Inferior parietal cortex (tissue), 1 donor: ENCODE measurements around the gene CIAPIN1.

Source experiments
- DNase-seq: peaks from one replicate; pipeline ENCODE4 v3.0.0-alpha.2; 2016; ENCODE audit errors: extremely low spot score

CIAPIN1 gene

GRCh38 chr16:57476546-57477410, 29.6 kb upstream of the CIAPIN1 start:
- DNase-seq, result no peak

DNA sequence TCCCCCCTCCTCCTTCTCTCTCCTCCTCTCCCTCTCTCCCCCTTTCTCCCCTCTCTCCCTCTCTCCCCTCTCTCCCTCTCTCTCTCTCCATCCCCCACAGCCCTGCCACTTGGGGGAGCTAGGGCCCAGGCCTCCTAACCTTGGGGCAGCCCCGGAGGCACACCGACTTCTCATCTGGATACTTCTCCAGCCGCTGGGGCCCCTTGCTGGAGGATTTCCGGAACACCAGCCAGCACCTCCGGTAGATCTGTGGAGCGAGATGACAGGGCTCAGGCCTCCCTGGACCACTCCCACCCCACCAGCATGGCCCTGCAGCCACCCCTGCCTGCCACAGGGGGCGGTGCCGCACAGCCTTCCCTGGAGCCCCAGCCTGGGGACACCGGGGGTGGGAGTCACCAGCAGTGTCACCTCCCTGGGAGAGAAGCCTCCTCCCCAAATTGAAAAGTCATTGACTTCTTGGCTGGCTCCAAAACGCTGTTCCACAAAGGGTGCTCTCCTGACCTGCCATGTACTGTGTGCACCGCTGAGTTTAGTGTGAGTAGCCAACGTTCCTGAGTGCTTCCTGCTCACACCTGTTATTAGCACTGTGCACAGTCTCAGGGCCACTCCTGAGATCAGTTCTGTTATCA, 28.6 kb upstream of the CIAPIN1 start:
- DNase-seq, result no peak

- no peak for DNase-seq
These were observed 27.8 kb upstream of the CIAPIN1 start for GRCh38 chr16:57474671-57475661.

DNA sequence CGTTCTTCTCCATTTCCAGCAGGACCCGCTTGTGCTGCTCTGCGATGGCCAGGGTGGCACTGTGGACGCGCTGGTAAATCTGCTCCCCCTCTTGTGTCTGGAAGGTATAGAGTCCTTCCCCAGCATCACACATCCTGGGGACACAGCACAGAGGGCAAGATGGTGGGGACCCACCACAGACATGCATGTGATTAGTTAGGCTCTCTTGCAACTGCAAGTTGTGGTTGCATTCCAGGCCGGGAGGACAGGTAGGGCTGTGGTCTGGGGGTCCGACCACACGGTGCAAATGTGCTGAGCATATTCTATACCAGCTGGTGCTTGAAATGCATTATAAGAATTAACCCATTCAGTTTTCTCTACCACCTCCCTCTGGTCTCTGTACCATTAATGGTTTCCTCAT, 26.7 kb upstream of the CIAPIN1 start:
- DNase-seq, result no peak

DNA sequence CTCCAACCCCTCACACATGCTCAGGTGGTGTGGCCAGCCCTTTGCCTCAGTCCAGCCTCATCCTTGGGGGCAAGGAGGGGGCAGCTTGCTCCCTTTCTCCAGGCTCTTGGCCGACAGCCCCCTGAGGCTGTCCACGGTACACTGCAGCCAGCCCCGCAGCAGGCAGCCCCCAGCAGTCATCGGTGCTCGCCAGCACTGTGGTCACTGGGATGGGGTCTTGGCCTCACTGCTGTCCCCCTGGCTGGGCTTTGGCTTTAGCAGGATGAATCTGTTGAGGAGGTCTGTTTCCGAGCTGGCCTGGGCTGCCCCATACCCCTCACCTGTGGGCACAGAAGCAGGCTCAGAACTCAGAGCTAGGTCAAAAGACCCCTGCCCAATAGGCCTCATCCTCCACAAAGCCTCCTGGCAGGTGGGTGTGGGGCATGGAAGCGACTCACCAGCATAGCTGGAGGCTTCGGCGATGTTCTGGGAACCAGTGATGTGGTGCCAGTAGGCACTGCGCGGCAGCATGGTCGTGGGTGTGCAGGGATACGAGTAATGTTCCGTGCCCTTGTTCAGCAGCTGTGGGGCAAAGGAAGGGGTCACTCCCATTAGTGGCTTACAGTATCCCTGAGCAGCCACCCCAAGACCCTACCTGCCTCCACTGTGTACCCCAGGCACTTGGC, 26.1 kb upstream of the CIAPIN1 start:
- DNase-seq, result no peak

- no peak for DNase-seq
These were observed 25.5 kb upstream of the CIAPIN1 start for GRCh38 chr16:57472665-57473060.

DNA sequence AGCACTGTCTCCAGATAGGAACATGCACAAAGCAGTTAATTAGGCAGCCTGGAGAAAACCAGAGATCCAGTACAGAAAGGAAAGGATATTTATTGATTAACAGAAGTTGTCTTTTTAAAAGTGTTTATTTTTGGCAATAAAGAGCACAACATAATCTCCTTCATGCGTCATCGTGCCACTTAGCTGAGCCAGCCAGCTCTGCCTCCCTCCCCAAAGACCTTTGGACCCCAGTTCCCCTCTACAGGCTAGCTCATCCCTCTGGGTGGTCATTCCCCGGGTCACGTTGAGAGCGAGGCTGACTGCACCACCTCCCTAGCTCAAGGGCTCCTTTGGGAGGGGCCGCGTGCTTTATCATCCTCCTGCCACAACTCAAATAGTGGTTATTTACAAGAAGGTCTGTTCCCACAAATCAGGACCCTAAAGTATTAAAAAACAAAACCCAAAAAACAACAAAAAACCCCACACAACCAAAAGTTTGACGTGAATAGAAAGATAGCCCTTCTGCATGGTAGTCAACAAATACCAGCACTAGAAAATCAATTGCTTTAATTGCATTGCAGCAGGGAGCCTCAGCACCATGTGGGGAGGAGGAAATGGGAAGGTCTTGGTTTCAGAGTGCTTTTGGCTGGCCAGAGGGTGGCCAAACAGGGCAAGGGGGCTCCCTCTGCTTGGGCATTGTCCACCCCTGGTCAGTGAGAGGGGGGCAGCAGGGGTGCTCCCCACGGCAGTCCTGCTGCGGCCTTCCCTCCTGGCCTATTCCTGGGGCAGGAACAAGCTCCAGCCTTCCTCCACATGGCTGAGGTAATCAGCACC, 24.9 kb upstream of the CIAPIN1 start:
- DNase-seq, result no peak

DNA sequence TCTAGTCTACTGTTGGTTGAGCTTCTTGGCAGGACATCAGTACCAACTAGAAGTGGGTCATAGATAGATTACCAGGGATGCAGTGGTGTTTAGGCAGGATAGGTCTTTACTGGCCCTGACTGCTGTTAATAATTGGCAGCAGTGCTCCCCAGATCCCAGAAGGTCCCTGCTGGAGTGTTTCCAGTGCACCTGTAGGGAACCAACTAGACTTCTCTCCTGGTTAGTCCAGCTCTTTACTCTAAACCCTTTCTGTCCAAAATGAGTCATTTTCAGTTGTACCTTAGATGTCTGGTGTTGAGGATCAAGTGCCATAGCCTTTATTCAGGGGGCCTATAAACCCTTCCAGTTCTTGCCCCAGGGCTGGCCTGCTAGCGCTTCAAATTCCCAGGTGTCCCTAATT, 24.0 kb upstream of the CIAPIN1 start:
- DNase-seq, result no peak

DNA sequence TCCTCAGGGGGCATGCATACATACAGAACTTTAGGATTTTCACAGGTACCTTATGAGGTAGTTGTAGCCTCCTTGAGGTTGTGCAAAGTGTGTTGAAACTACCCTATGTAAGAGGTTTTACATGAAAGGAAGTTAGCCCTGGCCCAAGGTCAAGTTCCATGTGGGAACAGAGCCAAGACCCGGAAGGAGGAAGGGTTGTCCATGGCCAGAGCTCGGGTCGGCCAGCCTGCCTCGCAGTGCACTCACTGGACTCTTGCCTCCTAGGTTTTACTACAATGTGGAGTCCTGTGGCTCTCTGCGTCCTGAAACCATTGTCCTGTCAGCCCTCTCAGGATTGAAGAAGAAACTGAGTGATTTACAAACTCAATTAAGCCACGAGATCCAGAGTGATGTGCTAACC, 23.5 kb upstream of the CIAPIN1 start:
- DNase-seq, result no peak

- no peak for DNase-seq
These were observed 22.8 kb upstream of the CIAPIN1 start for GRCh38 chr16:57469917-57470470.

GRCh38 chr16:57469046-57469445, 21.9 kb upstream of the CIAPIN1 start:
- no peak for DNase-seq

DNA sequence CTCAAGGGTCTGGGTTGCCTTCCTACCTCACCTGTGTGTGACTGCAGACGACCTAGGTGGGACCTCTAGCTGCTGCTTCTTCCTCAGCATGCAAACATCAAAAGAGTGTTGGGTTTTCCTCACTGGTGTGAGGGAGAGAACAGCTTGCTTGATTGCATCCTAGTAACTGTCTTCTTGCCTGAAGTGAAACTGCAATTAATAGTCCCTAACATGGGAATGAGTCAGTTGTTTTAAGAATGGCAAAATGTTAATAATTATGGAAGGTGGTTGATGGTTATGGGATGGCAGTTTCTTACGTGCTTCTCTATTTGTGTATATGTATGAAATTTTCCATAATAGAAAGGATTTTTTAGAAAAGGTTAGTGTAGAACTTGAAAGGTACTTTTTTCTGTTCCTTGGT, 21.2 kb upstream of the CIAPIN1 start:
- DNase-seq, result no peak

DNA sequence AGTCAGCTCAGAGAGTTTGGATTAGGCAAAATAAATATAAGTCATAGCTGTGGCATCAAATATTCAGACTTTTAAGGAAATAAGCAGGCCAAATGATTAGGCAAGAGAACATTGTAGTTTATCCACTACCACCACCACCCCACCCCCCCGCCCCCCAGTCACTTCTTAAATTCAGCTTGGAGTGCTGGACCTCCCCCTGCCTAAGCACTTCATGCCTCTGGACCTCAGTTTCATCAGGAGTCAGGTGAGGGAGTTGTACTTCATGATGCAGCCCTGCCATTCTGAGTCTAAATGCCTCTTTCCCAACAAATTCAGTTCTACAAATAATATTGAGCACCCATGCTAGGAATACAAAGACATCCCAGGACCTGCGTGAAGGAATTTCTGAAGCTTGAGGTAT, 17.3 kb upstream of the CIAPIN1 start:
- DNase-seq, result no peak

DNA sequence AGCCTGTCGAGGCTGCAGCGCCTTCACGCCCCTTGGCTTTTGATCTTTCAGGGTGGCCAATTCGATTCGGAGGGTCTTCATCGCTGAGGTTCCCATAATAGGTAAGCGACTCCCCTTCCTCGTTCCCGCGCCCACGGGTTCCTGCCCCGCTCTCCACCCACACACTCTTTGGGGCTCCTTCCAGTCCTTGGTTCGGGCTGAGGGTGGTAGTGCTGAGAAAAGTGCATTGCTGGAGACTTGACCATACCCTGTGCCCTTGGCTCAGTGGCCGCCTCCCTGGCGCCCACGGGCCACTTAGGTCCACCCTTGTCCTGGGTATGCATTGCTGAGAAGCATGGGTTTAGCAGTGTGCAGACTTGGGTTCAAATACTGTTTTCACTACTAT, 15.8 kb upstream of the CIAPIN1 start:
- DNase-seq, result no peak

DNA sequence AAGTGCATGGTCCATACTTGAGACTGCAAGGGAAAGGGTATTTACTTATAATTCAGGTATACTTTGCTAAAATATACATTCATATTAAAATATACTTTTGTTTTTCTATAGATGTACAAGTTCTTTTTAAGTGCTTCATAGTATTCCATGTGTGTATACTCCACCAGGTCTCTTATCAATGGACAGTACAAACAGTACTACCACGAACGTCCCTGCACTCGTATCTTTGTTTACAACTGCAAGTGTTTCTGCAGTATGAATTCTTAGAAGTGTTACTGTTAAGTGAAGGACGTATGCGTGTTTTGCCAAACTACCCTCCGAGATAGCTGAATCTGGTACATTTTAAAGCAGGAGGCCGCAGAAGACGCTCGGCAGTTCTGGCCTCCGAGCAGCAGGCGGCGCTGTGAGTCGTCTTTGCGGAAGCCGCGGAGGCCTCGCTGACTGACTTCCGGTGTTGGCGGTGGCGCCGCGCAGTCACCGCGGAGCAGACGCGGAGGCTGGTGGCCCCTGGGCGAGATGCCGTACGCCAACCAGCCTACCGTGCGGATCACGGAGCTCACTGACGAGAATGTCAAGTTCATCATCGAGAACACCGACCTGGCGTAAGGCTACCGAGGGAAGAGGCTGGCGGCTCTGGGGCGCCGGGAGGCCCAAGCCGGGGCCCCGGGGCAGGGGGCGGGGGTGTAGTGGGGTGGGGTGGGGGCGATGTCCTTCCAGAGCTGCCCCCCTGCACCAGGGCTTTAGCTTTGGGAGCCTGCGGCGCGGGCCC, 15.2 kb upstream of the CIAPIN1 start, which contains the start of gene POLR2C:
POLR2C (plus strand) TSS at position 471 of the 769 bp plus-strand sequence; CDS start at position 517, 46 bp downstream.
- peak; percentile 90 for DNase-seq

DNA sequence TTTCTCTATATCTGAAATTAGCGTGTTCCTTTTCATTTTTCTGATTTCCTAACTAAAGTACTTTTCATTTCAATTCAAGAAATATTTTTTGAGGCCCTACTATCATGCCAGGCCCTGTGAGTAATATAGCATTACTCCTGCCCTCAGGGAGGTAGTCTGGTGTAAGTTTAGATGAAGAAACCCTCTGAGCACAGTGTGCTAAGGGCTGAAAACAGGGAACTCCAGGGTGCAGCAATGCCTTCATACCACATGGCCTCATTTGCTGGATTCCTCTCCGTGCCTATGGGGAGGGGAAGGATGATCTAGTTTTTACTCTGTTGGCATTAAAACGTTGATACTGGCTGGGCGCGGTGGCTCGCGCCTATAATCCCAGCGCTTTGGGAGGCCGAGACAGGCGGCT, 4.8 kb upstream of the CIAPIN1 start:
- DNase-seq, result no peak

- DNase-seq, result no peak
These were observed 527 bp downstream of the CIAPIN1 start for GRCh38 chr16:57446531-57447185.

DNA sequence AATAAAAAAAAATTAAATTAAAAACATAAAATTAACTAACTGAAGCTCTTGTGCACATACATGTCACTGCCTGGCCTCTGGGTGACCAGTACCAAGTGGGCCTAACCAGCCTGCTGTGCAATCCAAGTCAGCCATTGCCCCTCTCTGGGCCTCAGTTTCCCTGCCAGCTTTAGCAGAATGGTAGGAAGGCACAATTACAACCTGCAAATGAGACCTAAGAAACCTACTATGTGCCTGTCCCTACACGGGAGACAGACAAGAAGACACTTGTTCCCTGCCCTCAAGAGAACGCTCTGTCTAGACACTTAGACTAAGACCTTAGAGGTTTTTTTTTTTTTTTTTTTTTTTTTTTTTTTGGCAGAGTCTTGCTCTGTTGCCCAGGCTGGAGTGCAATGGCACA, 1.7 kb downstream of the CIAPIN1 start:
- no peak for DNase-seq

DNA sequence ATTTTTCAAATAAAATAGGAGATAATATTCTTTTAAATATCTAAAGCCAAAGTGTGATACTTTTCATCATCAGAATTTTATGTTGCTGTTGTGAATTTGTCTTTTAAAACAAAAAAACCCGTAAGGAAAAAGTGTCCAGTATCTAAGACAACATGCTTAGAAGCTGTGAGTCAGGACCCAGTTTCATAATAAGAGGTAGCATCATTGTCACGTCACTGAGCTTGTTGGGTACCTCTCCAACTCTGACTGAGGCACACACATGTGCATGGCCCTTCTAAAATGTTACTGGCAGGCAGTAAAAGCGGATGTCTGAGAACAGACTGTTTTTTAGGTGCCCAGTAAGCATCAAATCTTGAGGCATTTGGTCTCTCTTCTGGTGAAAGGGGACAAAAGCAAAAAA, 2.5 kb downstream of the CIAPIN1 start:
- DNase-seq, result no peak
